GM12891 (cell line): ENCODE measurements around the gene LAMB4.

Experiments used
- POLR2A ChIP-seq: IDR thresholded peaks from 2 replicates; pipeline ENCODE4 v1.6.1; 2011; ENCODE audit warnings: low read depth, low read length, control low read depth
- POLR2AphosphoS5 ChIP-seq: IDR thresholded peaks from 2 replicates; pipeline ENCODE4 v1.6.1; 2011; ENCODE audit warnings: low read depth, low read length, control low read depth
- SPI1 ChIP-seq: IDR thresholded peaks from 2 replicates; pipeline ENCODE4 v1.6.1; 2011; ENCODE audit warnings: low read depth, low read length, control low read depth

DNA sequence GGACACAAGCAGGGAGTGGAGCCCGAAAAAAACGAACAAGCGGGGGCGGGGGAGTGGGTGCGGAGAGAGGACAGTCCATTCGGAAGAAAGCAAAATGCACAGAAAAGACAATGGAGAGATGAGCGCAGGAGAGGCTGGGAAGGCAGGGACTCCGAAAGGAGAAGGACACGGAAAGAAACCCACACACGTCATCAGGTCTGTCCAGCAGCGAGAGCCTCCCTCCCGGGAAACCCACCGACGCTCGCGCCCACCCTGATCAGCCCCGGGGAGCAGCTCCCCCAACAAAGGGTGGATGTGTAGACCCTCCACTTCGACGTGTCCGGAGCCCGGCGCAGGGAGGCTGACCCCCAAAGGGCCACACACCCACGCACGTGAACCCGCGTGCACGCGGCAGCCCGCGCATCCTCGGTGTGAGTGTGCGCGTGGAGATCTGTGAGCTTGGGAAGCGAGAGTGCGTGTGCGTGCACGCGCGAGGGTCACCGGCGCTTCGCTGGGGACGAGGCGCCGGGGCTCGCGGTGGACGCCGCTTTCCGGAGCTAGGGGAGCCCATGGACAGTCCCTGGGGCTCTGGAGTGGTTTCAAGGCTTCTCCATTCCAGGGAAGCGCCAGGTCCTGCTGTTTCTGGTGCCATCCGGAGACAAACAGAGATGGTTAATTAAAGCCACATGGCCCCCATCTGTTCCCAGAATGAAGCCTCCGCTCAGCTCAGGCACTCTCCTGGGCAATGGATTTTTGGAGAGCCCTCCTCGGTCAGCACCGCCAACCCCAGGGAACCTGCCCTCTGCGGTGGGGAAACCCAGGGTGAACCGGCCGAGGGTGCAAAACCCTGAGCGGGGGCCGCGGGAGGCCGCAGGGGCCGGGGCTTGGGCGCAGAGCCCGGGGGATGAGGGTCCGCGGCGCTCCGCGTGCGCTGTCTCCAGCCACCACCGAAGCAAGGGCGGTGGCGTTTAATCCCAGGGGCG is 128.1 kb downstream of the LAMB4 start:
- no peak for TF ChIP-seq POLR2A
- TF ChIP-seq POLR2AphosphoS5: no peak
- TF ChIP-seq SPI1: no peak
